Measurements from ENCODE around the gene OAS2.
"Not testable (repeated sequence)": the region's sequence is repeated elsewhere in the genome, so short reads cannot be mapped to it uniquely, and the experiment has no call there.

- TF ChIP-seq CTCF (optimal IDR thresholded peaks at IDR 0.05 in 1 of 3, IDR thresholded peaks at IDR 0.05 in 1 of 3, conservative IDR thresholded peaks at IDR 0.05 in 1 of 3; ENCODE audit: extremely low read depth in 1 of 3, insufficient read depth in 2 of 3, low read length in 3 of 3); EZH2 (IDR thresholded peaks at IDR 0.05; ENCODE audit: low read length): not testable (repeated sequence)
Observed at GRCh38 chr12:112957125-112957524, 21.2 kb upstream of the OAS2 start.

All from keratinocyte (primary cell).